NCI-H2196 treated with DMSO at 0.1 percent for 48 hours (cell line): Measurements from ENCODE around the gene FNIP2.
A peak's percentile ranks its signal among the peaks of the same experiment; 100 is the strongest.
"Not testable (repeated sequence)": the region's sequence is repeated elsewhere in the genome, so short reads cannot be mapped to it uniquely, and the experiment has no call there.

Experiments
- DNase-seq: peaks from one replicate; lab custom pipeline; 2025; ENCODE audit not compliant: unreplicated experiment; lab: John Stamatoyannopoulos, UW

The FNIP2 gene

GRCh38 chr4:158768555-158769174, at the start of gene FNIP2:
TSS of gene FNIP2 (plus strand) at chr4:158769026. CDS start at chr4:158769213, 187 bp downstream.
- peak; percentile 28 for DNase-seq

- DNase-seq = no peak
These were observed 47.1 kb upstream of the FNIP2 start for GRCh38 chr4:158721680-158722079.

- DNase-seq = no peak
These were observed 46.4 kb upstream of the FNIP2 start for GRCh38 chr4:158722291-158722916.

GRCh38 chr4:158722917-158723793, 45.7 kb upstream of the FNIP2 start, which contains the start of gene PPID:
TSS of gene PPID (minus strand) at chr4:158723396. CDS start at chr4:158723288, 108 bp downstream.
- peak; percentile 21 for DNase-seq

GRCh38 chr4:158724637-158725036, 44.2 kb upstream of the FNIP2 start:
- DNase-seq = no peak

GRCh38 chr4:158726633-158727032, 42.2 kb upstream of the FNIP2 start:
- DNase-seq = no peak

- DNase-seq = no peak
These were observed 40.6 kb upstream of the FNIP2 start for GRCh38 chr4:158728236-158728635.

- peak; percentile 6 for DNase-seq
These were observed 38.9 kb upstream of the FNIP2 start for GRCh38 chr4:158729716-158730559.

GRCh38 chr4:158738866-158739265, 30.0 kb upstream of the FNIP2 start:
- DNase-seq = no peak

- DNase-seq = no peak
These were observed 29.2 kb upstream of the FNIP2 start for GRCh38 chr4:158739600-158739999.

GRCh38 chr4:158741326-158742021, 27.4 kb upstream of the FNIP2 start:
- no peak for DNase-seq

GRCh38 chr4:158746537-158746936, 22.3 kb upstream of the FNIP2 start:
- DNase-seq = not testable (repeated sequence)

- no peak for DNase-seq
These were observed 18.4 kb upstream of the FNIP2 start for GRCh38 chr4:158750379-158750778.

- no peak for DNase-seq
These were observed 14.2 kb upstream of the FNIP2 start for GRCh38 chr4:158754385-158755180.

GRCh38 chr4:158755819-158756218, 13.0 kb upstream of the FNIP2 start:
- DNase-seq = not testable (repeated sequence)

- no peak for DNase-seq
These were observed 12.2 kb upstream of the FNIP2 start for GRCh38 chr4:158756588-158756987.

GRCh38 chr4:158758142-158758541, 10.7 kb upstream of the FNIP2 start:
- no peak for DNase-seq

GRCh38 chr4:158758703-158759102, 10.1 kb upstream of the FNIP2 start:
- no peak for DNase-seq

- not testable (repeated sequence) for DNase-seq
These were observed 9.3 kb upstream of the FNIP2 start for GRCh38 chr4:158759539-158759938.
